ENCODE data around the gene ACLY. TPM values are rescaled to one million over a fixed set of nuclear protein-coding genes. Genes with fewer than 3 reads are reported as not detected.

ACLY gene
- total and polyA plus RNA-seq, 2 experiments from 2014 or later, result 119 to 439 TPM

DNA sequence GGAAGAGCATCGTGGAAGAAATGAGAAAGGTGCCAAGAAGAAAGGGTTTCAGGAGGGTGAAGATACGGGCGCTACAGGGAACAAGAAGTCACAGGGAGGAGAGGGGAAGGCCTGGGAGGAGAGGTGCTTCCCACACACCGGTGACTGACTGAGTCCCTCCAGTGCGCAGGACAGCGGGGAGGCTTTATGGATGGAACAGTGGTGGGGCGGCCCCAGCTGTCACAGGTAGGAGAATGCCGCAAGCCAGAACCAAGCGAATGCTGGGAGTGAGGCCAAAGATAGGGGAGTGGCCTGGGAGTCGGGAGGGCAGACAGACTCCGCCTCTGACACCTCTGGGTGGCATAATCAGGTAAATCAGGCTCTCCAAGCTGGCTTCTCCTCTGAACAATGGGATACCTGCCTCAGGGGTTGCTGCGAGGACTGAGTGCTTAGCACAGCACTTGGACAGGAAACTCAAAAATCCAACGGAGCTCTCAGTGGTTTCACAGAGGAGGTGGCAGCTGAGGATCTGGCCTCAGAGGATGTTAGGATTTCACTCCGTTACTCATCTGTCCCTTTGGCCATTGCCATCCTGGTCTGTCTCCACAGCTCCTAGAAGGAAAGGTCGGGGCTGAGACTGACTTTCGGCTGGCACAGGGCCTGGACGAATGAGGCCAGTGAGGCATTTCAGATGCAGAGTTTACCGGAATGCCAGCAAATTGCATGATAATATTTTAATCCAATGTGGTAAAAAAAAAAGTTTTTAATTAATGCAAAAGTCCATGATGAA is 47.1 kb upstream of the ACLY start:
- 0 out of 2 replicates have a peak, but pooled peaks cover 3% of the 10 kb centered on the region for H3K27me3 ChIP-seq (ENCODE audit: insufficient read depth)
- peak overlapping the region; percentile 83 for H3K4me3 Mint-ChIP-seq
- peaks cover 6% of the 10 kb centered on the region for H3K27me3 Mint-ChIP-seq (ENCODE audit: insufficient read depth, low read depth, poor library complexity)
- no peak for TF ChIP-seq ZNF114 (CRISPR knock-in tag; IDR thresholded peaks at IDR 0.05)
- TF ChIP-seq POLR2AphosphoS5 (IDR thresholded peaks at IDR 0.05; ENCODE audit: low read depth), result 0 out of 2 replicates have a peak, but pooled peaks have one; percentile 33
- TF ChIP-seq, protein P1, sequence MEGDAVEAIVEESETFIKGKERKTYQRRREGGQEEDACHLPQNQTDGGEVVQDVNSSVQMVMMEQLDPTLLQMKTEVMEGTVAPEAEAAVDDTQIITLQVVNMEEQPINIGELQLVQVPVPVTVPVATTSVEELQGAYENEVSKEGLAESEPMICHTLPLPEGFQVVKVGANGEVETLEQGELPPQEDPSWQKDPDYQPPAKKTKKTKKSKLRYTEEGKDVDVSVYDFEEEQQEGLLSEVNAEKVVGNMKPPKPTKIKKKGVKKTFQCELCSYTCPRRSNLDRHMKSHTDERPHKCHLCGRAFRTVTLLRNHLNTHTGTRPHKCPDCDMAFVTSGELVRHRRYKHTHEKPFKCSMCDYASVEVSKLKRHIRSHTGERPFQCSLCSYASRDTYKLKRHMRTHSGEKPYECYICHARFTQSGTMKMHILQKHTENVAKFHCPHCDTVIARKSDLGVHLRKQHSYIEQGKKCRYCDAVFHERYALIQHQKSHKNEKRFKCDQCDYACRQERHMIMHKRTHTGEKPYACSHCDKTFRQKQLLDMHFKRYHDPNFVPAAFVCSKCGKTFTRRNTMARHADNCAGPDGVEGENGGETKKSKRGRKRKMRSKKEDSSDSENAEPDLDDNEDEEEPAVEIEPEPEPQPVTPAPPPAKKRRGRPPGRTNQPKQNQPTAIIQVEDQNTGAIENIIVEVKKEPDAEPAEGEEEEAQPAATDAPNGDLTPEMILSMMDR (conservative IDR thresholded peaks at IDR 0.05; ENCODE audit: low read depth in 2 of 2), result peak in 1 of 2 experiments; percentile 27; a peak in 1 of 4 replicates
- H3K79me2 ChIP-seq (replicated peaks; ENCODE audit: insufficient read depth), result no peaks in the 10 kb centered on the region
- no peaks in the 10 kb centered on the region for H3K9me3 Mint-ChIP-seq
- peak overlapping the region; percentile 99 for H3K4me2 ChIP-seq
- DNase-seq (ENCODE audit: low spot score), result peak; percentile 93
- H3K27ac ChIP-seq (ENCODE audit: low read depth), result peak overlapping the region; percentile 74
- H3K27ac Mint-ChIP-seq, result peak overlapping the region; percentile 79
- H3F3A ChIP-seq (replicated peaks; ENCODE audit: low read depth), result peaks cover 9% of the 10 kb centered on the region
- peak overlapping the region; percentile 70; the same call in 1 of the 2 replicates for H2AFZ ChIP-seq
- H3K9me2 ChIP-seq (ENCODE audit: insufficient read depth), result no peaks in the 10 kb centered on the region
- peaks cover 7% of the 10 kb centered on the region for H4K20me1 ChIP-seq (replicated peaks; ENCODE audit: insufficient read depth)
- H3K4me1 ChIP-seq (ENCODE audit: insufficient read depth), result peaks cover 15% of the 10 kb centered on the region
- peaks cover 17% of the 10 kb centered on the region for H3K4me1 Mint-ChIP-seq
- 0 out of 2 replicates have a peak, but pooled peaks cover 4% of the 10 kb centered on the region for H3K36me3 ChIP-seq (ENCODE audit: insufficient read depth)
- H3K4me3 ChIP-seq, result peak overlapping the region; percentile 93
- peaks cover 18% of the 10 kb centered on the region for H3K36me3 Mint-ChIP-seq (ENCODE audit: low read depth)
- peak; percentile 77 for ATAC-seq

DNA sequence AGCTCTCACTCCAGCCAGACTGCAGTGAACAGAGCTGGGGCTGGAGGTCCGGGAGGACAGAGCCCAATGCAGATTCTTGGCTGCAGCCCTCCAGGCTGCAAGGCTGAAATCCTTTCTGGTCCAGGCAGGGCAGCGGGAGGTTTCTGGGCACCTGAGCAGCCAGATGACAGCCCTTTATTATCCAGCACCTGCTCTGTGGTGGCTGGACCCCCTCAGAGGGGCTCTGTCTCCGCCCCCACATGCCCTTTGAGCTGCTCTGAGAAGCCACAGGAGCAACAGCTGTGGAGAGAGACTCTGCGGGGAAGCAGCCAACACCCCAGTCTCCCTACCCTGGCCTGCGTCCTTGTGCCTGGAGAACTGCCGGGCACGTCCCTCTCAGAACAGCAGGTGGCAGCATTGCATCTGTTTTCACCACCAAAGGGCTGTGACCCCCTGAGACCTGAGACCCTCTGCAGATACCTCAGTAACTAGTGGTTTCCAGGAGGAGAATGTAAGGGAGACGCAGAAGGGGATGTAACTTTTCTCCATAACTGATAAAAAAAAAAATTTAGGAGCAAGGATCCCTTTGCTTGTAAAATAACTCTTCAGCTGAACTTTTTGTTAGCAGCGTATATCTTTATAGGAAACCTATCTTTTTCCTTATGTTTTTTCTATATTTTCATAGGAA is 44.1 kb upstream of the ACLY start:
- Mint-ChIP-seq H3K9me3 (no peaks in the 10 kb centered on the region), H3K27ac (no peak overlapping the region), H3K36me3 (ENCODE audit: low read depth) (peaks cover 2% of the 10 kb centered on the region), H3K27me3 (ENCODE audit: insufficient read depth, low read depth, poor library complexity) (peaks cover 6% of the 10 kb centered on the region), H3K4me3 (no peak overlapping the region), H3K4me1 (peaks cover 25% of the 10 kb centered on the region)
- no peak overlapping the region for H3K4me2 ChIP-seq
- TF ChIP-seq STAT1 (IDR thresholded peaks at IDR 0.05; ENCODE audit: unreplicated experiment) (no peak), POLR2AphosphoS5 (IDR thresholded peaks at IDR 0.05; ENCODE audit: low read depth) (no peak), EZH2phosphoT487 (IDR thresholded peaks at IDR 0.05; ENCODE audit: unreplicated experiment) (no peak), JUNB (IDR thresholded peaks at IDR 0.05; ENCODE audit: unreplicated experiment) (no peak)
- TF ChIP-seq, protein P1 (conservative IDR thresholded peaks at IDR 0.05; ENCODE audit: low read depth in 2 of 2), result peak; percentile 92 to 99
- H4K20me1 ChIP-seq (replicated peaks; ENCODE audit: insufficient read depth), result no peaks in the 10 kb centered on the region; the same call in 1 of the 2 replicates
- 0 out of 2 replicates have a peak, but pooled peaks cover 3% of the 10 kb centered on the region for H3K27me3 ChIP-seq (ENCODE audit: insufficient read depth)
- no peak overlapping the region for H3K27ac ChIP-seq (ENCODE audit: low read depth)
- no peaks in the 10 kb centered on the region for H3K79me2 ChIP-seq (replicated peaks; ENCODE audit: insufficient read depth)
- DNase-seq (ENCODE audit: low spot score) (peak; percentile 93), ATAC-seq (peak; percentile 33)
- no peaks in the 10 kb centered on the region for H3K36me3 ChIP-seq (ENCODE audit: insufficient read depth)
- no peaks in the 10 kb centered on the region for H3K9me2 ChIP-seq (ENCODE audit: insufficient read depth)
- H2AFZ ChIP-seq, result no peak overlapping the region
- peaks cover 8% of the 10 kb centered on the region for H3F3A ChIP-seq (replicated peaks; ENCODE audit: low read depth)
- H3K4me1 ChIP-seq (ENCODE audit: insufficient read depth), result peaks cover 27% of the 10 kb centered on the region
- H3K4me3 ChIP-seq, result no peak overlapping the region

All from GM23338 (cell line).